DOHH2 (cell line): ENCODE results near the gene GNG12.

Experiments used
- EZH2phosphoT487 ChIP-seq: fragments of 200-600 bp; sonication (generic); IDR thresholded peaks from 2 replicates; pipeline ENCODE4 v1.6.1; 2017; ENCODE audit warnings: borderline replicate concordance, mild to moderate bottlenecking, antibody characterized with exemption, low read length, moderate library complexity, mixed read lengths
- TF ChIP-seq, protein P1 (sequence below): fragments of 200-600 bp; sonication (generic); IDR thresholded peaks from one replicate; pipeline ENCODE4 v1.5.1; 2014; ENCODE audit warnings: antibody characterized with exemption, mild to moderate bottlenecking, low read depth, low read length; ENCODE audit not compliant: poor library complexity, severe bottlenecking

DNA sequence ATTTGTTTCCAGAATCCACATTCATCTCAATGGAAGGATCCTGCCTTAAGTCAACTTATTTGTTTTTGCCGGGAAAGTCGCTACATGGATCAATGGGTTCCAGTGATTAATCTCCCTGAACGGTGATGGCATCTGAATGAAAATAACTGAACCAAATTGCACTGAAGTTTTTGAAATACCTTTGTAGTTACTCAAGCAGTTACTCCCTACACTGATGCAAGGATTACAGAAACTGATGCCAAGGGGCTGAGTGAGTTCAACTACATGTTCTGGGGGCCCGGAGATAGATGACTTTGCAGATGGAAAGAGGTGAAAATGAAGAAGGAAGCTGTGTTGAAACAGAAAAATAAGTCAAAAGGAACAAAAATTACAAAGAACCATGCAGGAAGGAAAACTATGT is 145.6 kb downstream of the GNG12 start:
- TF ChIP-seq, protein P1, sequence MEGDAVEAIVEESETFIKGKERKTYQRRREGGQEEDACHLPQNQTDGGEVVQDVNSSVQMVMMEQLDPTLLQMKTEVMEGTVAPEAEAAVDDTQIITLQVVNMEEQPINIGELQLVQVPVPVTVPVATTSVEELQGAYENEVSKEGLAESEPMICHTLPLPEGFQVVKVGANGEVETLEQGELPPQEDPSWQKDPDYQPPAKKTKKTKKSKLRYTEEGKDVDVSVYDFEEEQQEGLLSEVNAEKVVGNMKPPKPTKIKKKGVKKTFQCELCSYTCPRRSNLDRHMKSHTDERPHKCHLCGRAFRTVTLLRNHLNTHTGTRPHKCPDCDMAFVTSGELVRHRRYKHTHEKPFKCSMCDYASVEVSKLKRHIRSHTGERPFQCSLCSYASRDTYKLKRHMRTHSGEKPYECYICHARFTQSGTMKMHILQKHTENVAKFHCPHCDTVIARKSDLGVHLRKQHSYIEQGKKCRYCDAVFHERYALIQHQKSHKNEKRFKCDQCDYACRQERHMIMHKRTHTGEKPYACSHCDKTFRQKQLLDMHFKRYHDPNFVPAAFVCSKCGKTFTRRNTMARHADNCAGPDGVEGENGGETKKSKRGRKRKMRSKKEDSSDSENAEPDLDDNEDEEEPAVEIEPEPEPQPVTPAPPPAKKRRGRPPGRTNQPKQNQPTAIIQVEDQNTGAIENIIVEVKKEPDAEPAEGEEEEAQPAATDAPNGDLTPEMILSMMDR = no peak
- no peak for TF ChIP-seq EZH2phosphoT487
